OCI-LY7 (cell line): ENCODE measurements around the gene MOB3A. TPM values are rescaled to one million over a fixed set of nuclear protein-coding genes. Genes with fewer than 3 reads are reported as not detected.
A peak's percentile ranks its signal among the peaks of the same experiment; 100 is the strongest.

Experiments
- BruUV-seq: library from RNA; stranded (reverse); fragments of 400-500 nt; replicated peaks from 2 replicates; lab custom pipeline; 2021; lab: Mats Ljungman, UMichigan
- CTCF ChIA-PET: fragments of 300-600 bp; sonication (Branson Sonifier 250); formaldehyde crosslinking; loops from one replicate; lab custom pipeline; 2022; ENCODE audit warnings: antibody characterized with exemption; ENCODE audit not compliant: unreplicated experiment; lab: Charles Lee
- POLR2A ChIA-PET: fragments of 300-600 bp; sonication (Branson Sonifier 250); formaldehyde crosslinking; loops from one replicate; lab custom pipeline; 2022; ENCODE audit warnings: antibody characterized with exemption; lab: Charles Lee
- DNase-seq: peaks from one replicate; pipeline ENCODE4 v3.0.0-alpha.2; 2015; ENCODE audit warnings: low spot score
- H2AFZ ChIP-seq: fragments of 200-600 bp; sonication (generic), shearing (Covaris generic); 2 replicates; pipeline ENCODE4 v1.6.1; 2014; ENCODE audit warnings: mild to moderate bottlenecking, antibody characterized with exemption, low read length, moderate library complexity
- H3K27ac ChIP-seq: fragments of 200-600 bp; sonication (generic); 2 replicates; pipeline ENCODE4 v1.5.1; 2014; ENCODE audit warnings: mixed run types, low read depth, mild to moderate bottlenecking, moderate library complexity, low read length, inconsistent platforms; ENCODE audit not compliant: poor library complexity, severe bottlenecking
- H3K36me3 ChIP-seq: fragments of 200-600 bp; sonication (generic); 2 replicates; pipeline ENCODE4 v1.6.1; 2014; ENCODE audit warnings: mild to moderate bottlenecking, antibody characterized with exemption, low read length, moderate library complexity, mixed read lengths; ENCODE audit not compliant: insufficient read depth
- H3K4me1 ChIP-seq: fragments of 200-600 bp; sonication (generic); 2 replicates; pipeline ENCODE4 v1.5.1; 2014; ENCODE audit warnings: mild to moderate bottlenecking, low read length; ENCODE audit not compliant: insufficient read depth, poor library complexity, severe bottlenecking
- H3K4me2 ChIP-seq: fragments of 200-600 bp; sonication (generic); 2 replicates; pipeline ENCODE4 v1.6.1; 2014; ENCODE audit warnings: mild to moderate bottlenecking, low read length
- H3K4me3 ChIP-seq: fragments of 200-600 bp; sonication (generic); 2 replicates; pipeline ENCODE4 v1.5.1; 2014; ENCODE audit warnings: mild to moderate bottlenecking, low read depth, low read length; ENCODE audit not compliant: poor library complexity, severe bottlenecking
- H3K79me2 ChIP-seq: fragments of 200-600 bp; sonication (generic); 2 replicates; pipeline ENCODE4 v1.6.1; 2016; ENCODE audit warnings: low read depth, mild to moderate bottlenecking, low read length, moderate library complexity, mixed read lengths; ENCODE audit not compliant: insufficient read depth
- H3K9me2 ChIP-seq: fragments of 200-600 bp; sonication (generic); 2 replicates; pipeline ENCODE4 v1.6.1; 2016; ENCODE audit warnings: mild to moderate bottlenecking, low read length, mixed read lengths; ENCODE audit not compliant: insufficient read depth
- H3K9me3 ChIP-seq: fragments of 200-600 bp; sonication (generic); 2 replicates; pipeline ENCODE4 v1.6.1; 2014; ENCODE audit warnings: mild to moderate bottlenecking, mixed run types, low read length, mixed read lengths
- H4K20me1 ChIP-seq: fragments of 200-600 bp; sonication (generic); 2 replicates; pipeline ENCODE4 v1.6.1; 2014; ENCODE audit warnings: mild to moderate bottlenecking, antibody characterized with exemption, low read length, moderate library complexity, mixed read lengths; ENCODE audit not compliant: insufficient read depth
- CTCF ChIP-seq: fragments of 200-600 bp; sonication (generic); conservative IDR thresholded peaks from 2 replicates; pipeline ENCODE4 v1.5.1; 2014; ENCODE audit warnings: mild to moderate bottlenecking, antibody characterized with exemption, low read length, moderate library complexity, mixed read lengths
- EZH2phosphoT487 ChIP-seq: fragments of 200-600 bp; sonication (generic); IDR thresholded peaks from 2 replicates; pipeline ENCODE4 v1.6.1; 2018; ENCODE audit warnings: low read depth, borderline replicate concordance, mild to moderate bottlenecking, mixed run types, antibody characterized with exemption, low read length, moderate library complexity, mixed read lengths
- intact Hi-C: fragments of 100-400 bp; cut with micrococcal nuclease; formaldehyde crosslinking; loops from one replicate; pipeline ENCODE4 v1.10.0; 2022; ENCODE audit not compliant: unreplicated experiment
- total RNA-seq, 2 experiments: library from RNA; depleted of rRNA in 1 of 2; stranded (reverse); fragments of >200 nt in 1 of 2; shearing (Covaris generic) in 1 of 2; gene quantifications; 2 replicates each; pipeline ENCODE4 v1.2.3, GENCODE V29; 2014 to 2022

The MOB3A gene
- total RNA-seq, 2 experiments from 2014 or later = 54.6 to 111 TPM

- CTCF ChIA-PET = no interaction called here
- Histone ChIP-seq H3K4me2 (peak overlapping the region; percentile 98), H3K9me2 (no peaks in the 10 kb centered on the region), H3K9me3 (no peaks in the 10 kb centered on the region), H2AFZ (no peak overlapping the region), H3K79me2 (peaks cover 50% of the 10 kb centered on the region), H3K4me1 (peaks cover 80% of the 10 kb centered on the region), H3K36me3 (peaks cover 27% of the 10 kb centered on the region), H4K20me1 (no peaks in the 10 kb centered on the region), H3K4me3 (peak overlapping the region; percentile 85), H3K27ac (peak overlapping the region; percentile 94)
- intact Hi-C loops = loop anchor here (2.0 to 10.0 kb wide), 3 partner anchors 24 to 418 kb away; partner anchors contain the start of genes ADAT3 and SCAMP4
- BruUV-seq = TSS peak; percentile 91
- peak; percentile 98 for DNase-seq
- POLR2A ChIA-PET = interaction anchor here (0.7 to 2.8 kb wide), 3 partner anchors 9 to 33 kb away, joined by 3 to 16 read pairs (median 10); no protein-coding TSS in a partner anchor
- TF ChIP-seq EZH2phosphoT487 (no peak), CTCF (no peak)
Observed at GRCh38 chr19:2084993-2085720, 11.0 kb downstream of the MOB3A start.

- H3K9me3 ChIP-seq = no peaks in the 10 kb centered on the region
- intact Hi-C loops = loop anchor here (1.0 to 10.0 kb wide), 2 partner anchors 9 to 179 kb away; partner anchors contain the start of genes ADAT3 and SCAMP4
- peak; percentile 84 for DNase-seq
- no peaks in the 10 kb centered on the region for H4K20me1 ChIP-seq
- TF ChIP-seq EZH2phosphoT487 = no peak
- TF ChIP-seq CTCF = no peak
- BruUV-seq = no TSS peak
- CTCF ChIA-PET = no interaction called here
- no peak overlapping the region for H2AFZ ChIP-seq
- H3K9me2 ChIP-seq = no peaks in the 10 kb centered on the region
- peaks cover 68% of the 10 kb centered on the region for H3K79me2 ChIP-seq
- H3K4me3 ChIP-seq = peak overlapping the region; percentile 85
- POLR2A ChIA-PET = interaction anchor here (0.6 to 2.8 kb wide), 9 partner anchors 9 to 186 kb away, joined by 3 to 10 read pairs (median 4); no protein-coding TSS in a partner anchor
- peaks cover 61% of the 10 kb centered on the region for H3K4me1 ChIP-seq
- H3K36me3 ChIP-seq = peaks cover 45% of the 10 kb centered on the region
- peak overlapping the region; percentile 98 for H3K4me2 ChIP-seq
- peak overlapping the region; percentile 94 for H3K27ac ChIP-seq
Observed at GRCh38 chr19:2083174-2083854, 12.8 kb downstream of the MOB3A start.
